T-helper 22 cell (primary cell): ENCODE results near the gene EFNA2.

Experiments used
- DNase-seq: peaks from one replicate; pipeline ENCODE4 v3.0.0-alpha.2; 2020; ENCODE audit warnings: low read depth

EFNA2 gene

GRCh38 chr19:1249298-1249989 is 36.2 kb upstream of the EFNA2 start:
- DNase-seq, result peak; percentile 87

GRCh38 chr19:1249990-1250436 is 35.7 kb upstream of the EFNA2 start:
- DNase-seq, result no peak

GRCh38 chr19:1250437-1251260 is 35.0 kb upstream of the EFNA2 start:
- DNase-seq, result peak; percentile 58

- no peak for DNase-seq
These were observed 34.1 kb upstream of the EFNA2 start for GRCh38 chr19:1251330-1252220.

DNA sequence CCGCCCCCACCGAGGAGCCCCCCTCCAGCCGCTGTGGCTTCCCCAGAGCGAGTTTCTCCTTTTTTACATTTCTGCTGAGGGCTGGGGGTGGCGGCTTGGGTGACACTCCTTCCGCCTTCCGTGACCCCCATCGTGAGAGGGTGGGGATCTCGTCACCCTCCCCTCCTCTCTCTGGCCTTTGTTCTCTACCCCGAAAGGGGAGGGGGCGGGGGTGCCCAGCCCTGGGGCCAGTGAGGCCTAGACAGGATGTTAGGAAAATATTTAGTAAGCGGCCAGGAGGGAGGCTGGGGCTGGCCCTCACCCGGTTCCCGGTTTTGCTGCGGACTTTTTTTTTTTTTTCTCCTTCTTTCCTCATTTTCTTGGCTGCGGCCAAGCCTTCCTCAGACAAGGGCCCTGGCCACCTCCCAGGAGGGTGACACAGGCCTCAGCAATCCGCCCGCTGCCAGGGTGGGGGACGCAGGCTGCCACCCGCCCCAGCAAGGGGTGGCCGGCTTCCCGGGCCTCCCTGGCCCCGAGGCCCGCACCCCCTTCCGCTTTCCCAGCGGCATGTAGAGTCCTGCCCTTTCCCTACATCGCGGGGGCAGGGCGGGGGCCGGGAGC is 33.4 kb upstream of the EFNA2 start:
- DNase-seq, result no peak

DNA sequence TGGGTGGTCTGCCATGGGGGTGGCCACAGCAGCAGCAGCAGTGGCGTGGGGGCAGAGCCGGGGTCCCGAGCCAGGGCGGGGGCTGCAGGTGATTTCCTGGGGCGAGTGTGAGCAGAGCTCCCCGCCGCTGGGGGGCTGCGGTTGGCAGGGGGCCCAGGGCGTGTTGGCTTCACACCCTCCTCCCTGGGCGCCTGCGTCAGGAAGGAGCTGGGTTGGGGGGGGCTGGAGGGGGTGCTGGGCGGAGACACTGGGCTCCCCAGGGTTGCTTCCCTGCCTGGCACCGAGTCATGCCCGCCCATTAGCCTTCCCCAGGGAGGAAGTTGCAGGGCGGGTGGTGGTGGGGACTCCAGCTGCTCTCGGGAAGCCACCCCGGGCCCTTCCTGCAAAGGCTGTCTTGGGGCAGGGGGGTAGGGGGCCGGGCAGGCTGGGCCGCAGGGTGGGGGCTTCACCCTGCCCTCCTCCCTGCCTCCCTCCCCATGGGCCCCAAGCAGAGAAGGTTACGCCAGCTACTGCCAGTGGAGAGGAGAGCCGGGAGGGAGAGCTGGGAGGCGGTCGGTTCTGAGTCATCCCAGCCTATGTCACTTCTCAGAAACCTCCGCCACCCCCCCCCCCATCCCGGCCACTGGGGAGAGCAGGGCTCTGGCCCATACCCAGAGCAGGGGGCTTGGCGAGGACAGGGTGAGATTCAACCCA is 32.7 kb upstream of the EFNA2 start:
- DNase-seq, result peak; percentile 72

DNA sequence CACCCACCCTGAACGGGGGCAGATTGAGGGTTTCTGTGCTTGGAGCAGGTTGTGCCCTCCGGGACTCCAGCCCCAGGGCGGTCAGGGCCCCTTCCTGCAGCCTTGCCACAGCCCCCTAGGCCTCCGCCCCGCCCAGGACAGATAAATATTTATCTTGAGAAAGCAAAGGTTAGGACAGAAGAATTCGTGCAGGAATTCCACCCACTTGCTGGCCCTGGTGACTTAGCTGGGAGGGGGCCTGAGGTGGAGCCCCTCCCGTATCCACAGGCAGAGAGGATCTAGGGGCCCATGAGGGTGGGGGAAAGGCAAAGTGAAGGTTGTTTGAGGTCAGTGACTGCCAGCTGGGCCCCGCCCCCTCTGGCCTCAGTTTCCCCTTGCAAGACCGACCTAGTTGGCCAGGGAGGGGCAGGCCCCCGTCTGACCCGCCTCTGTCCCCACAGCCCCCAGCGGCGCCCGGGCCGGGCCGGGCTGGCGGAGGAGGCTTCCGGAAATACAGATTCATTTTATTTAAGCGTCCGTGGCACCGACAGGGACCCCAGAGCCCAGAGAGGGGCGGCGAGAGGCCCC is 32.1 kb upstream of the EFNA2 start:
- DNase-seq, result no peak

- DNase-seq, result no peak
These were observed 31.6 kb upstream of the EFNA2 start for GRCh38 chr19:1254081-1254527.

DNA sequence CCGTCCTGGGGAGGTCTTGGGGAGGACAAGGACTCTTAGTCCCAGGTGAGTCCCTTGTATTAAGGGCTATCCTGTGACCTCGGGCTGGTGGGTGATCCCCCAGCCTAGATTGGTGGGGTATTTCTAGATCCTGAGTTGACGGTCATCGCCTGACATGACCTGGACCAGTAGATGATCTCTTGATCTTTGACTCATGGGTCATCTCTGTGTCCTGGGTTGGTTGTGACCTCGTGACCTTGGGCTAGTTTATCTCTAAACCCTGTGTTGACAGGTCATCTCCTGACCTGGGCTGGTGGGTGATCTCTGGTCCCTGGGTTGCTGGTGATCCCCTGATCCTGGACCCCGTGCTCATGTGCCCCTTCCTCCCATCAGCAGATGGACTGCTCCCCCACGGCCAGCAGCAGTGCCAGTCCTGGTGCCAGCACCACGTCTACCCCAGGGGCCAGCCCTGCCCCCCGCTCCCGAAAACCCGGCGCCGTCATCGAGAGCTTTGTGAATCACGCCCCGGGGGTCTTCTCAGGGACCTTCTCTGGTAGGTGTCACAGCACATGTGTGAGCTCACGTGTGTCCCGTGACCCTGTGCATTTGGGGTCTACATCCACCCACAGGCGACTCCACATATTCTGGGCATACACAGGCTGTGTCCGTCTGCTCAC is 31.0 kb upstream of the EFNA2 start:
- no peak for DNase-seq

GRCh38 chr19:1255186-1256161 is 30.2 kb upstream of the EFNA2 start:
- no peak for DNase-seq

- DNase-seq, result no peak
These were observed 28.8 kb upstream of the EFNA2 start for GRCh38 chr19:1256646-1257474.

- DNase-seq, result no peak
These were observed 28.1 kb upstream of the EFNA2 start for GRCh38 chr19:1257475-1258162.

- DNase-seq, result no peak
These were observed 27.5 kb upstream of the EFNA2 start for GRCh38 chr19:1258163-1258492.

DNA sequence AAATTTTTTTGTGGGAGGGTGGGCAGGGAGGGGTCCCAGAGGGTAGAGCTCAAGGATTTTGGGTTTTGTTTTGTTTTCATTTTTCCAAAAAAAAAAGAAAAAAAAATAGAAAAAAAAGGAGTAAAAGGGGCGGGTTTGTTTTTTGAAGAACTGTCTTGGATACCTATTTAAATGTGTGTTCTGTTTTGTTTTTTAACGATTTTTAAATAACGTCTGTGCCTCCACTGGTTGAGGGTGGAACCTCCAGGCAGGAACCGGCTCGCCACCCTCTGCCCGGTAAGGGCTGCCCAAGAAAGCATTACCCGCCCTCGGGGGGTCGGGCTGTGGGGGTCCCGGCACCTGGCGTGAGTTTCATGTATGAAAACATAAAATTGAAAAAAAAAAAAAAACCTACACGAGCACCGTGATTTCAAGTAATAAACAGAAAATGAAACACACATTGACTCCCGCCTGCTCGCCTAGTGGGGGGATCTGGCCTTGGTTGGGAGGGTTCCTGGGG is 26.9 kb upstream of the EFNA2 start:
- no peak for DNase-seq

DNA sequence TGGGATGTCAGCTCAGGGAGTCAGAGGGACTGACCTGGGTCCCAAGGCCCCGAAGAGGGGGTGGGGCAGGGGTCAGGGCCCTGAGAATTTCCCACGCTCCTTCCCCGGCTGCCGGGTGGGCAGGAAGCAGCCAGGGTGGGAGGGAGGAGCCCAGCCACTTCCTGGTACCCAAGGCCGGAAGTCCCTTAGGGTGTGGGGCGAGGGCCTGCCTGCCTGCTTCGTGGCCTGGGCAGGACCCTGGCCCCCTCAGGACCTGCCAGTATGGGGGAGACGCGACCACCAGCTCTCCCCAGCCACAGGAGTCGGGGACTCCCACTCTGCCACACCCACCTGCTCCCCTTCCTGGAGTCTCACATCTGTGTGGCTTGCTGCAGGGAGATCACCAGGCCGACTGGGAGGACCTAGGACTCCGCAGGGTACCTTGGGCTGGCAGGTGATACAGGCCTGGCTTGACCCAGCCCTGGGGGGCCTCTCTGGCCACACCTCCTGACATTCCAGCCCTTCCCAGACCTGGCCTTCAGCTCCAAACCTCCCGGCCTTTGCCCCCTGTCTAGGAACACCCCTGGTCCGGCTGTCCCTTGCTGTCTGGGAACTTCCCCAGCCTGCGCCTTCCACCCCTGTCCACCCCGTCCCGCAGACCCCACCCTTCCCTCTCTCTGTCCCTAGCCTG is 26.3 kb upstream of the EFNA2 start:
- peak; percentile 62 for DNase-seq

GRCh38 chr19:1259876-1260748 is 25.6 kb upstream of the EFNA2 start:
- no peak for DNase-seq
